IMR-90 (cell line): ENCODE results near the gene FOXA2.

Experiments used
- BHLHE40 ChIP-seq: fragments of 150-350 bp; IDR thresholded peaks from 2 replicates; pipeline ENCODE4 v1.6.1; 2016; ENCODE audit warnings: mild to moderate bottlenecking, low read depth, low read length
- CEBPB ChIP-seq: IDR thresholded peaks from 2 replicates; pipeline ENCODE4 v1.6.1; 2012; ENCODE audit warnings: low read depth, low read length, improper control_type of control experiment
- CTCF ChIP-seq: conservative IDR thresholded peaks from 2 replicates; pipeline ENCODE4 v1.5.1; 2012; ENCODE audit warnings: mild to moderate bottlenecking, low read depth, low read length, improper control_type of control experiment
- MAZ ChIP-seq: IDR thresholded peaks from 2 replicates; pipeline ENCODE4 v1.6.1; 2012; ENCODE audit warnings: low read depth, mild to moderate bottlenecking, low read length, improper control_type of control experiment, moderate library complexity, borderline replicate concordance
- MXI1 ChIP-seq: IDR thresholded peaks from 2 replicates; pipeline ENCODE4 v1.6.1; 2012; ENCODE audit warnings: low read depth, mild to moderate bottlenecking, low read length, moderate library complexity, borderline replicate concordance
- NFE2L2 ChIP-seq: fragments of 150-350 bp; IDR thresholded peaks from 2 replicates; pipeline ENCODE4 v1.6.1; 2016; ENCODE audit warnings: low read depth, mild to moderate bottlenecking, low read length
- POLR2A ChIP-seq: IDR thresholded peaks from 2 replicates; pipeline ENCODE4 v1.6.1; 2012; ENCODE audit warnings: mild to moderate bottlenecking, low read depth, low read length
- RCOR1 ChIP-seq: IDR thresholded peaks from 2 replicates; pipeline ENCODE4 v1.6.1; 2012; ENCODE audit warnings: mild to moderate bottlenecking, low read length, improper control_type of control experiment; ENCODE audit not compliant: insufficient replicate concordance
- RFX5 ChIP-seq: IDR thresholded peaks from 2 replicates; pipeline ENCODE4 v1.8.0; 2012; ENCODE audit warnings: low read depth, mild to moderate bottlenecking, low read length, moderate library complexity
- SMC3 ChIP-seq: fragments of 150-350 bp; IDR thresholded peaks from 2 replicates; pipeline ENCODE4 v1.6.1; 2016; ENCODE audit warnings: low read depth, mild to moderate bottlenecking, antibody characterized with exemption, low read length, moderate library complexity
- USF2 ChIP-seq: fragments of 150-350 bp; IDR thresholded peaks from 2 replicates; pipeline ENCODE4 v1.6.1; 2017; ENCODE audit warnings: mild to moderate bottlenecking, antibody characterized with exemption, low read length, low read depth

- TF ChIP-seq CTCF, result no peak
- TF ChIP-seq RFX5, result no peak
- no peak for TF ChIP-seq MXI1
- no peak for TF ChIP-seq POLR2A
- TF ChIP-seq USF2, result no peak
- TF ChIP-seq SMC3, result no peak
- no peak for TF ChIP-seq RCOR1
- TF ChIP-seq NFE2L2, result no peak
- no peak for TF ChIP-seq BHLHE40
- TF ChIP-seq CEBPB, result no peak
- no peak for TF ChIP-seq MAZ
Observed at GRCh38 chr20:22629927-22630326, 45.6 kb upstream of the FOXA2 start.
